Measurements from ENCODE around the gene ZSCAN10.
"Not testable (repeated sequence)": the region's sequence is repeated elsewhere in the genome, so short reads cannot be mapped to it uniquely, and the experiment has no call there.

ZSCAN10 gene

GRCh38 chr16:3070608-3071111 lies 28.4 kb downstream of the ZSCAN10 start:
- H3K36me3 ChIP-seq (ENCODE audit: insufficient read depth, low read length): no peaks in the 10 kb centered on the region
- peaks cover 36% of the 10 kb centered on the region for H3K79me2 ChIP-seq (ENCODE audit: insufficient read depth, low read length)
- peaks cover 35% of the 10 kb centered on the region for H3K4me1 ChIP-seq (ENCODE audit: insufficient read depth, low read length, poor library complexity, severe bottlenecking)
- peaks cover 5% of the 10 kb centered on the region for H3F3A ChIP-seq (ENCODE audit: low read depth)
- no peak overlapping the region for H3K4me3 ChIP-seq (ENCODE audit: low read length, poor library complexity, severe bottlenecking)
- H3K9ac ChIP-seq (ENCODE audit: low read depth, low read length, poor library complexity, severe bottlenecking): no peak overlapping the region
- H3K9me3 ChIP-seq (ENCODE audit: insufficient read depth, low read depth, low read length): no peaks in the 10 kb centered on the region
- peaks cover 20% of the 10 kb centered on the region for H4K20me1 ChIP-seq (ENCODE audit: insufficient read depth, low read length, poor library complexity, severe bottlenecking)
- H3K27me3 ChIP-seq (ENCODE audit: insufficient read depth, low read length, poor library complexity, severe bottlenecking): no peaks in the 10 kb centered on the region
- H2AFZ ChIP-seq (ENCODE audit: low read length): no peak overlapping the region
- H3K9me2 ChIP-seq (replicated peaks; ENCODE audit: low read depth, low read length): no peaks in the 10 kb centered on the region
- TF ChIP-seq CTCF (conservative IDR thresholded peaks at IDR 0.05; ENCODE audit: low read length) (no peak), EZH2phosphoT487 (IDR thresholded peaks at IDR 0.05; ENCODE audit: borderline replicate concordance) (no peak)
- H3K4me2 ChIP-seq (ENCODE audit: low read depth, low read length, poor library complexity, severe bottlenecking): no peak overlapping the region

GRCh38 chr16:3069146-3069545 lies 29.9 kb downstream of the ZSCAN10 start:
- not testable (repeated sequence) for H3K4me2 ChIP-seq (ENCODE audit: low read depth, low read length, poor library complexity, severe bottlenecking); H3K36me3 ChIP-seq (ENCODE audit: insufficient read depth, low read length); H3K9me2 ChIP-seq (replicated peaks; ENCODE audit: low read depth, low read length); H3F3A ChIP-seq (ENCODE audit: low read depth); H3K9ac ChIP-seq (ENCODE audit: low read depth, low read length, poor library complexity, severe bottlenecking); H3K4me3 ChIP-seq (ENCODE audit: low read length, poor library complexity, severe bottlenecking); H3K9me3 ChIP-seq (ENCODE audit: insufficient read depth, low read depth, low read length); H2AFZ ChIP-seq (ENCODE audit: low read length); H3K27me3 ChIP-seq (ENCODE audit: insufficient read depth, low read length, poor library complexity, severe bottlenecking)
- peaks cover 45% of the 10 kb centered on the region for H3K79me2 ChIP-seq (ENCODE audit: insufficient read depth, low read length)
- peaks cover 20% of the 10 kb centered on the region for H4K20me1 ChIP-seq (ENCODE audit: insufficient read depth, low read length, poor library complexity, severe bottlenecking)
- peaks cover 33% of the 10 kb centered on the region for H3K4me1 ChIP-seq (ENCODE audit: insufficient read depth, low read length, poor library complexity, severe bottlenecking)

- Histone ChIP-seq H3K9me3 (ENCODE audit: insufficient read depth, low read depth, low read length) (no peaks in the 10 kb centered on the region), H3K4me3 (ENCODE audit: low read length, poor library complexity, severe bottlenecking) (peak overlapping the region; percentile 95), H3K9me2 (replicated peaks; ENCODE audit: low read depth, low read length) (no peaks in the 10 kb centered on the region), H3K9ac (ENCODE audit: low read depth, low read length, poor library complexity, severe bottlenecking) (peak overlapping the region; percentile 87), H3F3A (ENCODE audit: low read depth) (no peaks in the 10 kb centered on the region), H3K27me3 (ENCODE audit: insufficient read depth, low read length, poor library complexity, severe bottlenecking) (no peaks in the 10 kb centered on the region), H2AFZ (ENCODE audit: low read length) (no peak overlapping the region), H4K20me1 (ENCODE audit: insufficient read depth, low read length, poor library complexity, severe bottlenecking) (peaks cover 20% of the 10 kb centered on the region), H3K4me1 (ENCODE audit: insufficient read depth, low read length, poor library complexity, severe bottlenecking) (peaks cover 26% of the 10 kb centered on the region), H3K79me2 (ENCODE audit: insufficient read depth, low read length) (peaks cover 45% of the 10 kb centered on the region), H3K36me3 (ENCODE audit: insufficient read depth, low read length) (no peaks in the 10 kb centered on the region), H3K4me2 (ENCODE audit: low read depth, low read length, poor library complexity, severe bottlenecking) (peak overlapping the region; percentile 99)
- TF ChIP-seq CTCF (conservative IDR thresholded peaks at IDR 0.05; ENCODE audit: low read length): no peak
- TF ChIP-seq EZH2phosphoT487 (IDR thresholded peaks at IDR 0.05; ENCODE audit: borderline replicate concordance): no peak
Observed at GRCh38 chr16:3068487-3068886, 30.6 kb downstream of the ZSCAN10 start.

GRCh38 chr16:3066440-3066748 lies 32.7 kb downstream of the ZSCAN10 start:
- TF ChIP-seq CTCF (conservative IDR thresholded peaks at IDR 0.05; ENCODE audit: low read length) (no peak), EZH2phosphoT487 (IDR thresholded peaks at IDR 0.05; ENCODE audit: borderline replicate concordance) (no peak)
- Histone ChIP-seq H3K9me2 (replicated peaks; ENCODE audit: low read depth, low read length) (no peaks in the 10 kb centered on the region), H3K4me2 (ENCODE audit: low read depth, low read length, poor library complexity, severe bottlenecking) (peak overlapping the region; percentile 99), H3K9ac (ENCODE audit: low read depth, low read length, poor library complexity, severe bottlenecking) (peak overlapping the region; percentile 87), H3F3A (ENCODE audit: low read depth) (no peaks in the 10 kb centered on the region), H3K27me3 (ENCODE audit: insufficient read depth, low read length, poor library complexity, severe bottlenecking) (no peaks in the 10 kb centered on the region), H2AFZ (ENCODE audit: low read length) (no peak overlapping the region), H3K9me3 (ENCODE audit: insufficient read depth, low read depth, low read length) (no peaks in the 10 kb centered on the region), H3K79me2 (ENCODE audit: insufficient read depth, low read length) (peaks cover 45% of the 10 kb centered on the region), H3K4me3 (ENCODE audit: low read length, poor library complexity, severe bottlenecking) (peak overlapping the region; percentile 95), H4K20me1 (ENCODE audit: insufficient read depth, low read length, poor library complexity, severe bottlenecking) (peaks cover 20% of the 10 kb centered on the region), H3K4me1 (ENCODE audit: insufficient read depth, low read length, poor library complexity, severe bottlenecking) (peaks cover 17% of the 10 kb centered on the region), H3K36me3 (ENCODE audit: insufficient read depth, low read length) (no peaks in the 10 kb centered on the region)

All from Loucy (cell line).